ENCODE results near the gene KCNQ4.

Gene KCNQ4

GRCh38 chr1:40820251-40820797 is 36.7 kb downstream of the KCNQ4 start:
- no peak for DNase-seq (ENCODE audit: low read depth)

GRCh38 chr1:40820911-40821693 is 37.5 kb downstream of the KCNQ4 start:
- no peak for DNase-seq (ENCODE audit: low read depth)

- no peak for DNase-seq (ENCODE audit: low read depth)
These were observed 39.3 kb downstream of the KCNQ4 start for GRCh38 chr1:40822890-40823289.

- no peak for DNase-seq (ENCODE audit: low read depth)
These were observed 39.8 kb downstream of the KCNQ4 start for GRCh38 chr1:40823345-40823744.

GRCh38 chr1:40823983-40824382 is 40.4 kb downstream of the KCNQ4 start:
- DNase-seq (ENCODE audit: low read depth) = no peak

GRCh38 chr1:40824591-40825434 is 41.2 kb downstream of the KCNQ4 start:
- DNase-seq (ENCODE audit: low read depth) = no peak

- no peak for DNase-seq (ENCODE audit: low read depth)
These were observed 41.8 kb downstream of the KCNQ4 start for GRCh38 chr1:40825435-40825788.

GRCh38 chr1:40825996-40826395 is 42.4 kb downstream of the KCNQ4 start:
- DNase-seq (ENCODE audit: low read depth) = no peak

GRCh38 chr1:40829631-40830245 is 46.2 kb downstream of the KCNQ4 start:
- no peak for DNase-seq (ENCODE audit: low read depth)

GRCh38 chr1:40830419-40830943 is 46.9 kb downstream of the KCNQ4 start:
- no peak for DNase-seq (ENCODE audit: low read depth)

- DNase-seq (ENCODE audit: low read depth) = no peak
These were observed 47.6 kb downstream of the KCNQ4 start for GRCh38 chr1:40831001-40831732.

- no peak for DNase-seq (ENCODE audit: low read depth)
These were observed 50.4 kb downstream of the KCNQ4 start for GRCh38 chr1:40833979-40834378.

- no peak for DNase-seq (ENCODE audit: low read depth)
These were observed 51.5 kb downstream of the KCNQ4 start for GRCh38 chr1:40834968-40835545.

- no peak for DNase-seq (ENCODE audit: low read depth)
These were observed 52.7 kb downstream of the KCNQ4 start for GRCh38 chr1:40836283-40836682.

GRCh38 chr1:40837601-40838000 is 54.0 kb downstream of the KCNQ4 start:
- DNase-seq (ENCODE audit: low read depth) = no peak

GRCh38 chr1:40838045-40838979 is 54.7 kb downstream of the KCNQ4 start:
- DNase-seq (ENCODE audit: low read depth) = no peak

GRCh38 chr1:40838980-40839942 is 55.7 kb downstream of the KCNQ4 start:
- DNase-seq (ENCODE audit: low read depth) = no peak

GRCh38 chr1:40839943-40840335 is 56.4 kb downstream of the KCNQ4 start:
- DNase-seq (ENCODE audit: low read depth) = no peak

All from stromal cell of bone marrow (primary cell).